Ishikawa (cell line): ENCODE data around the gene ZNF285.

Experiments used
- CEBPB ChIP-seq: IDR thresholded peaks from 2 replicates; pipeline ENCODE4 v1.6.1; 2012
- CREB1 ChIP-seq: IDR thresholded peaks from 2 replicates; pipeline ENCODE4 v1.6.1; 2012; ENCODE audit warnings: low read depth
- EGR1 ChIP-seq: IDR thresholded peaks from 2 replicates; pipeline ENCODE4 v1.6.1; 2012
- EP300 ChIP-seq: IDR thresholded peaks from 2 replicates; pipeline ENCODE4 v1.6.1; 2012; ENCODE audit warnings: borderline replicate concordance
- FOXM1 ChIP-seq: IDR thresholded peaks from 2 replicates; pipeline ENCODE4 v1.6.1; 2012; ENCODE audit warnings: low read depth, borderline replicate concordance
- MAX ChIP-seq: IDR thresholded peaks from 2 replicates; pipeline ENCODE4 v1.6.1; 2012
- NFIC ChIP-seq: IDR thresholded peaks from 2 replicates; pipeline ENCODE4 v1.6.1; 2012
- RAD21 ChIP-seq: IDR thresholded peaks from 2 replicates; pipeline ENCODE4 v1.6.1; 2012; ENCODE audit warnings: low read depth
- REST ChIP-seq: IDR thresholded peaks from 2 replicates; pipeline ENCODE4 v1.6.1; 2012; ENCODE audit warnings: low read depth, mild to moderate bottlenecking
- TAF1 ChIP-seq: IDR thresholded peaks from 2 replicates; pipeline ENCODE4 v1.6.1; 2012; ENCODE audit warnings: low read depth, mild to moderate bottlenecking
- TCF12 ChIP-seq: IDR thresholded peaks from 2 replicates; pipeline ENCODE4 v1.6.1; 2012; ENCODE audit warnings: low read depth
- TEAD4 ChIP-seq: IDR thresholded peaks from 2 replicates; pipeline ENCODE4 v1.6.1; 2012
- USF1 ChIP-seq: IDR thresholded peaks from 2 replicates; pipeline ENCODE4 v1.6.1; 2012
- YY1 ChIP-seq: IDR thresholded peaks from 2 replicates; pipeline ENCODE4 v1.6.1; 2012; ENCODE audit warnings: low read depth
- ZBTB7A ChIP-seq: IDR thresholded peaks from 2 replicates; pipeline ENCODE4 v1.6.1; 2012; ENCODE audit warnings: low read depth

The ZNF285 gene

GRCh38 chr19:44401139-44402115 is at the start of gene ZNF285:
Gene ZNF285 (minus strand): TSS chr19:44401608. CDS start chr19:44397213, 4,395 bp downstream.
- no peak for TF ChIP-seq FOXM1
- TF ChIP-seq YY1, result peak; percentile 75
- peak; percentile 37; the same call in 1 of the 2 replicates for TF ChIP-seq MAX
- TF ChIP-seq ZBTB7A, result no peak
- TF ChIP-seq CREB1, result no peak
- TF ChIP-seq RAD21, result no peak
- TF ChIP-seq USF1, result no peak
- no peak for TF ChIP-seq EGR1
- TF ChIP-seq EP300, result no peak

- TF ChIP-seq FOXM1 (no peak), EGR1 (no peak), MAX (no peak), RAD21 (no peak), TEAD4 (no peak), CEBPB (no peak), TAF1 (no peak)
Observed at GRCh38 chr19:44447916-44448674, 46.7 kb upstream of the ZNF285 start, which contains the start of gene ZNF229. Gene ZNF229 (minus strand): TSS chr19:44448472. CDS start chr19:44442847, 5,625 bp downstream.

- no peak for TF ChIP-seq CREB1
- TF ChIP-seq CEBPB, result no peak
- TF ChIP-seq YY1, result no peak
- TF ChIP-seq RAD21, result no peak
Observed at GRCh38 chr19:44438441-44438840, 37.0 kb upstream of the ZNF285 start.

- TF ChIP-seq TCF12 (no peak), YY1 (no peak), ZBTB7A (no peak), CREB1 (no peak), MAX (no peak), TAF1 (no peak), EP300 (no peak), RAD21 (no peak), REST (no peak), TEAD4 (no peak), NFIC (no peak), CEBPB (no peak), EGR1 (no peak), USF1 (no peak), FOXM1 (no peak)
Observed at GRCh38 chr19:44435441-44435840, 34.0 kb upstream of the ZNF285 start.

- no peak for TF ChIP-seq YY1
- TF ChIP-seq EGR1, result no peak
- TF ChIP-seq EP300, result no peak
- TF ChIP-seq RAD21, result no peak
- TF ChIP-seq MAX, result no peak
- no peak for TF ChIP-seq TEAD4
- no peak for TF ChIP-seq ZBTB7A
- no peak for TF ChIP-seq USF1
- TF ChIP-seq NFIC, result no peak
- no peak for TF ChIP-seq TAF1
- TF ChIP-seq FOXM1, result no peak
Observed at GRCh38 chr19:44430956-44431355, 29.5 kb upstream of the ZNF285 start.

- no peak for TF ChIP-seq EGR1
- TF ChIP-seq TAF1, result no peak
- TF ChIP-seq YY1, result no peak
Observed at GRCh38 chr19:44374789-44375188, 26.6 kb downstream of the ZNF285 start.
